Measurements from ENCODE around the gene FAM241B. TPM values are rescaled to one million over a fixed set of nuclear protein-coding genes. Genes with fewer than 3 reads are reported as not detected.
A peak's percentile ranks its signal among the peaks of the same experiment; 100 is the strongest.

Gene FAM241B
- polyA plus RNA-seq, 1 donor from 2014 or later, result 135 TPM

DNA sequence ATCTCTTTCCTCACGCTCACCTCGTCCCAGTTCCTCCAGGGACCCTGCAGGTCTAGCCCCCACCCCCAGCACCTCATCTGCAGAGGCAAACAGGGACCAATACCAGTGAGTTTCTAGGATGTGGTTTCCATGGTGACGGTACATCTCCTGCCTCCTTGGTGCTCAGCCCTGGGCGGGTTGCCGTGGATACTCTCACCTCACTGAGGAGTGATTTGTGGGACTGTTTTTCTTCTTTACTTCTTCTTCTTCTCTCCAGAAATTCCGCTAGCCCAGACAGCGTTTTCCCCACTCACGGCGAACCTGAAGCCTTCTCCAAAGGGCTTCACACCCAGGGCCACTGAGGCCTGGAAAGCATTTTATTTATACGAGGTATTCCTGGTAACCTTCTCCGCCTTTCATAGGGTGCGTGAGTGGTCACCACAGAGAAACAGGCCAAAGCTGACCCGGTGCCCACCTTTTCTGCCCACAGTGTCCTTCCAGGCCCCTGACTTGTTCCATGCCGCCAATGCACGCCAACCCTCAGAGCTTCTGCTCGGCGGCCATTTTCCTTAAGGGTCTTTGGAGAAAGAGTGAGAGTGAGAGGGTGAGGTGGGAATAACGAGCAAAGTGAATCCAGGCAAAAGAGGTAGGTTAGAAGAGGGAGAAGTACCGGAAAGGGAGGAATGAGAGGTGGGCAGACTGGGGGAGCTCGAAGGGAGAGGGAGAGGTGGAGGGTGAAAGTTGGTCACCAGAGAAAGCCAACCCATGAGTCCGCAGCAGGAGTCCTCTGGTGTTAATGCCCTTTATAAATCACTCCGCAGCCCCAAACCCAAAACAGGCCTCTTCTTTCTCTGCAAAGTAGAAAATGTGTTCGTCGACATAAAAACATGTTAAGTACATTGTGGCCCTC, 15.5 kb downstream of the FAM241B start:
- no peaks in the 10 kb centered on the region for H3K27me3 ChIP-seq (ENCODE audit: insufficient read depth, low read depth, low read length)
- H3K9ac ChIP-seq (ENCODE audit: low read length), result peak overlapping the region; percentile 80
- H3K4me2 ChIP-seq (ENCODE audit: low read length), result peak overlapping the region; percentile 66
- no peak overlapping the region for H2AFZ ChIP-seq (ENCODE audit: low read depth, low read length)
- H4K20me1 ChIP-seq (ENCODE audit: insufficient read depth), result no peaks in the 10 kb centered on the region
- no peak for TF ChIP-seq MXI1 (conservative IDR thresholded peaks at IDR 0.05; ENCODE audit: poor library complexity, severe bottlenecking)
- no peak for TF ChIP-seq RAD21 (conservative IDR thresholded peaks at IDR 0.05)
- TF ChIP-seq, protein P1, sequence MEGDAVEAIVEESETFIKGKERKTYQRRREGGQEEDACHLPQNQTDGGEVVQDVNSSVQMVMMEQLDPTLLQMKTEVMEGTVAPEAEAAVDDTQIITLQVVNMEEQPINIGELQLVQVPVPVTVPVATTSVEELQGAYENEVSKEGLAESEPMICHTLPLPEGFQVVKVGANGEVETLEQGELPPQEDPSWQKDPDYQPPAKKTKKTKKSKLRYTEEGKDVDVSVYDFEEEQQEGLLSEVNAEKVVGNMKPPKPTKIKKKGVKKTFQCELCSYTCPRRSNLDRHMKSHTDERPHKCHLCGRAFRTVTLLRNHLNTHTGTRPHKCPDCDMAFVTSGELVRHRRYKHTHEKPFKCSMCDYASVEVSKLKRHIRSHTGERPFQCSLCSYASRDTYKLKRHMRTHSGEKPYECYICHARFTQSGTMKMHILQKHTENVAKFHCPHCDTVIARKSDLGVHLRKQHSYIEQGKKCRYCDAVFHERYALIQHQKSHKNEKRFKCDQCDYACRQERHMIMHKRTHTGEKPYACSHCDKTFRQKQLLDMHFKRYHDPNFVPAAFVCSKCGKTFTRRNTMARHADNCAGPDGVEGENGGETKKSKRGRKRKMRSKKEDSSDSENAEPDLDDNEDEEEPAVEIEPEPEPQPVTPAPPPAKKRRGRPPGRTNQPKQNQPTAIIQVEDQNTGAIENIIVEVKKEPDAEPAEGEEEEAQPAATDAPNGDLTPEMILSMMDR (IDR thresholded peaks at IDR 0.05; ENCODE audit: poor library complexity, severe bottlenecking), result no peak
- no peak for TF ChIP-seq EZH2 (IDR thresholded peaks at IDR 0.05; ENCODE audit: borderline replicate concordance, insufficient read depth, low read length, poor library complexity, severe bottlenecking)
- peak; percentile 66 for TF ChIP-seq POLR2AphosphoS5 (IDR thresholded peaks at IDR 0.05)
- TF ChIP-seq, protein P2, sequence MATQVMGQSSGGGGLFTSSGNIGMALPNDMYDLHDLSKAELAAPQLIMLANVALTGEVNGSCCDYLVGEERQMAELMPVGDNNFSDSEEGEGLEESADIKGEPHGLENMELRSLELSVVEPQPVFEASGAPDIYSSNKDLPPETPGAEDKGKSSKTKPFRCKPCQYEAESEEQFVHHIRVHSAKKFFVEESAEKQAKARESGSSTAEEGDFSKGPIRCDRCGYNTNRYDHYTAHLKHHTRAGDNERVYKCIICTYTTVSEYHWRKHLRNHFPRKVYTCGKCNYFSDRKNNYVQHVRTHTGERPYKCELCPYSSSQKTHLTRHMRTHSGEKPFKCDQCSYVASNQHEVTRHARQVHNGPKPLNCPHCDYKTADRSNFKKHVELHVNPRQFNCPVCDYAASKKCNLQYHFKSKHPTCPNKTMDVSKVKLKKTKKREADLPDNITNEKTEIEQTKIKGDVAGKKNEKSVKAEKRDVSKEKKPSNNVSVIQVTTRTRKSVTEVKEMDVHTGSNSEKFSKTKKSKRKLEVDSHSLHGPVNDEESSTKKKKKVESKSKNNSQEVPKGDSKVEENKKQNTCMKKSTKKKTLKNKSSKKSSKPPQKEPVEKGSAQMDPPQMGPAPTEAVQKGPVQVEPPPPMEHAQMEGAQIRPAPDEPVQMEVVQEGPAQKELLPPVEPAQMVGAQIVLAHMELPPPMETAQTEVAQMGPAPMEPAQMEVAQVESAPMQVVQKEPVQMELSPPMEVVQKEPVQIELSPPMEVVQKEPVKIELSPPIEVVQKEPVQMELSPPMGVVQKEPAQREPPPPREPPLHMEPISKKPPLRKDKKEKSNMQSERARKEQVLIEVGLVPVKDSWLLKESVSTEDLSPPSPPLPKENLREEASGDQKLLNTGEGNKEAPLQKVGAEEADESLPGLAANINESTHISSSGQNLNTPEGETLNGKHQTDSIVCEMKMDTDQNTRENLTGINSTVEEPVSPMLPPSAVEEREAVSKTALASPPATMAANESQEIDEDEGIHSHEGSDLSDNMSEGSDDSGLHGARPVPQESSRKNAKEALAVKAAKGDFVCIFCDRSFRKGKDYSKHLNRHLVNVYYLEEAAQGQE (IDR thresholded peaks at IDR 0.05; ENCODE audit: borderline replicate concordance), result peak; percentile 83
- no peak for TF ChIP-seq TAF1 (IDR thresholded peaks at IDR 0.05; ENCODE audit: low read depth)
- no peak for TF ChIP-seq SMC3 (conservative IDR thresholded peaks at IDR 0.05; ENCODE audit: poor library complexity)
- peak; percentile 82 for TF ChIP-seq EP300 (conservative IDR thresholded peaks at IDR 0.05; ENCODE audit: poor library complexity, severe bottlenecking)
- peaks cover 4% of the 10 kb centered on the region for H3F3A ChIP-seq (ENCODE audit: insufficient read depth, low read length, poor library complexity, severe bottlenecking)
- no peaks in the 10 kb centered on the region for H3K79me2 ChIP-seq (replicated peaks; ENCODE audit: insufficient read depth, low read length)
- H3K9me2 ChIP-seq (ENCODE audit: insufficient read depth, low read length), result no peaks in the 10 kb centered on the region
- H3K36me3 ChIP-seq (ENCODE audit: insufficient read depth, low read length), result no peaks in the 10 kb centered on the region
- H3K27ac ChIP-seq (ENCODE audit: low read length), result peak overlapping the region; percentile 97
- H3K4me3 ChIP-seq (ENCODE audit: low read length), result peak overlapping the region; percentile 58
- no peaks in the 10 kb centered on the region for H3K9me3 ChIP-seq (ENCODE audit: low read length)

DNA sequence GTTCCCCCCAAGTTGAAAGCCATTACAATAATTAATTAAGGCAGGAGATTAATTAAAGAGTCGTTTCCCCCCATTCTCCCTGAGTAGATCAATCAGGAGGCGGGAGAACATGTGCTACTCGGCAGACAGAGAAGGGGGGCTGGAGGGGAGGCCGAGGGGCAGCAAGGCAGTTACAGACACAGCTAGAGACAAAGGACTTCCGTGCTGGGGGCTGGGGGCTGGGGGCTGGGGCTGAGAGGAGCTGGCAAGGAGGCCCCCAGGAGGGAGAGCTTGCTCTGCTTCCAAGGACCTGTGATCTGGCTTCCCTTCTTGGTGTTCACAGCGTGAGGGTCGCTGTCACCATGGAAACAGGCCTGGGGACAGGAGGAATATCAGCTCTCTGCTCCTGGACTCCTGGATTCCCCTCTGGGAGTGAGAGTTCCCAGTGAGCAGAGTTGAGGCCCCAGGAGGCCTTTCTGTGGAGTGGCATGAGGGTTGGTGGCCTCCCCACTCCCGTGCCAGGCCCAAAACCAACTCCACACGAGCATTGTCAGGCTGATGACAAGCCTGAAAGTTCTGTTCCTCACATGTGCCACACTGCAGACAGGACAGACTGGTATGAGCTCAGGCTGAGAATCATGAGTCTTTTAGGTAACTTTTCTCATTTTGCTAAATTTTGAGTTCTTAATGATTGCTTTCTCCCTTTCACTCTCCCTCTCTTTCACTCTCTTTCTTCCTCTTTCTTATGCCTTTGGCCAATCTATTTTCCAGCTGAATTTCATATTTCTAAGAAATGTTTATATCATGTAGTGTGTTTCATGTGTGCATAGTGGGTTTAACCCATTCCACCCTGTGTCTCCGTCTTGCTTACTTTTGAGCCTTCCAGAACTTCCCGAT, 16.4 kb downstream of the FAM241B start:
- Histone ChIP-seq H3K27ac (ENCODE audit: low read length) (peak overlapping the region; percentile 97), H3K79me2 (replicated peaks; ENCODE audit: insufficient read depth, low read length) (no peaks in the 10 kb centered on the region)

More for the DNA sequence above, 16.4 kb downstream of the FAM241B start:
- H3K27me3 ChIP-seq (ENCODE audit: insufficient read depth, low read depth, low read length), result no peaks in the 10 kb centered on the region
- H3K36me3 ChIP-seq (ENCODE audit: insufficient read depth, low read length), result no peaks in the 10 kb centered on the region
- no peaks in the 10 kb centered on the region for H3K9me3 ChIP-seq (ENCODE audit: low read length)
- H3K4me3 ChIP-seq (ENCODE audit: low read length), result peak overlapping the region; percentile 58
- H3K9ac ChIP-seq (ENCODE audit: low read length), result peak overlapping the region; percentile 80
- H3F3A ChIP-seq (ENCODE audit: insufficient read depth, low read length, poor library complexity, severe bottlenecking), result peaks cover 4% of the 10 kb centered on the region
- peak overlapping the region; percentile 66 for H3K4me2 ChIP-seq (ENCODE audit: low read length)
- no peak overlapping the region for H2AFZ ChIP-seq (ENCODE audit: low read depth, low read length)
- TF ChIP-seq POLR2AphosphoS5 (IDR thresholded peaks at IDR 0.05), result peak; percentile 31
- peak; percentile 32 for TF ChIP-seq EP300 (conservative IDR thresholded peaks at IDR 0.05; ENCODE audit: poor library complexity, severe bottlenecking)
- peak; percentile 58 for TF ChIP-seq MXI1 (conservative IDR thresholded peaks at IDR 0.05; ENCODE audit: poor library complexity, severe bottlenecking)
- TF ChIP-seq TAF1 (IDR thresholded peaks at IDR 0.05; ENCODE audit: low read depth), result no peak
- no peak for TF ChIP-seq EZH2 (IDR thresholded peaks at IDR 0.05; ENCODE audit: borderline replicate concordance, insufficient read depth, low read length, poor library complexity, severe bottlenecking)
- TF ChIP-seq, protein P2 (IDR thresholded peaks at IDR 0.05; ENCODE audit: borderline replicate concordance), result peak; percentile 29
- TF ChIP-seq, protein P1 (IDR thresholded peaks at IDR 0.05; ENCODE audit: poor library complexity, severe bottlenecking), result no peak
- no peak for TF ChIP-seq RAD21 (conservative IDR thresholded peaks at IDR 0.05)
- peak; percentile 27 for TF ChIP-seq SMC3 (conservative IDR thresholded peaks at IDR 0.05; ENCODE audit: poor library complexity)
- no peaks in the 10 kb centered on the region for H4K20me1 ChIP-seq (ENCODE audit: insufficient read depth)
- no peaks in the 10 kb centered on the region for H3K9me2 ChIP-seq (ENCODE audit: insufficient read depth, low read length)
